NCI-H2227 (cell line): Measurements from ENCODE around the gene HDAC9.
A peak's percentile ranks its signal among the peaks of the same experiment; 100 is the strongest.

ENCODE experiments used
- DNase-seq: peaks from one replicate; lab custom pipeline; 2025; ENCODE audit not compliant: unreplicated experiment; lab: John Stamatoyannopoulos, UW

Gene HDAC9

DNA sequence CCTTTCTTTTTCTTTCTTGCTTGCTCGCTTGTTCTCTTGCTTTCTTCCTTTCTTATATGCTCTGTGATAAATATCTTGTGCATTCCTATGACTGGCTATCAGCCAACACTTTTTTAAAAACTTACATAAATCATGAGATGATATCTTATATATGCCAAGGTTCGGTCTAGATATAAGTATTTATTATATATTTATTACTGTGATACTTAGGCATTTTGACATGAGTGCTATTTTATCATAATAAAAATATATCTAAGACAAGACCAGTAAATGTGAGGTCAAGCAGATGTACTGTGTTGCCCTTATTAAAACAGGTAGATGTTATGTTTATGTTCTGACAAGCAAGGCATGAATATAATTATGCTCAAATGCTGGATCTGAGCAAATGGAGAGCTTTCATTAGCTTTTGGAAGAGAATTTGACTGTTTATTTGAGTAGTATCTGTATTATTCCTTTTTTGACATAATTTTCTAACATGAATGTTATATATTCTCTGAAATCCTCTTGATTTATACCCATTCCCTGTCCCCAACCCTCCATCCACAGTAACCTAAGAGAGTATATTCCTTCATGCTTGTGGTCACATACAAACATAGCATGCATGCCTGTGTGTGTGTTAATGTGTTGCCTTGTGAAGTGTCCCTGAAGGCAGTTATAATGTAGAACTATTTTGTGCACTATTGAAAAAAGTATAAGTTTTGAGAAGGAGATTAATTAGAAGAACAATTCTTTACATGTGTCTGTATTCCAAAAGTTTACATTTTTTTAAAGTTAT lies 158.0 kb downstream of the HDAC9 start:
- DNase-seq: no peak

DNA sequence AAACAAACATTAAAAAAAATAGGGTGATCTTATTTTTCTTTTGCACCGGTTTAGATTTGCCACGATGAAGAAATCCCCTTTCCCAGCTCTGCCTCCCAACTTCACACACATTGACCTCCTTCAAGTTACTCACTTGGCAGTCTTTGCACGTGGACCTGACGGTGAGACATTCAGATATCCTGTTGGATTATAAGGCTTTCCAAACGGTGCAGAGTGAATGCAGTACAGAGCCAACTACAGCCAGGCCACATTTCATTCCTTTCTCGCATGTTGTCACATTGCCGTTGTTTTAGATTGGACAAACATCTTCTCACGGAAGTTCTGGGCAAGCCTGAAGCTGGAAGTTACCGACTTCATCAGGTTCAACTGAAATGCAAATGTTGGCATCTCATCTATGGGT lies 159.2 kb downstream of the HDAC9 start:
- no peak for DNase-seq

DNA sequence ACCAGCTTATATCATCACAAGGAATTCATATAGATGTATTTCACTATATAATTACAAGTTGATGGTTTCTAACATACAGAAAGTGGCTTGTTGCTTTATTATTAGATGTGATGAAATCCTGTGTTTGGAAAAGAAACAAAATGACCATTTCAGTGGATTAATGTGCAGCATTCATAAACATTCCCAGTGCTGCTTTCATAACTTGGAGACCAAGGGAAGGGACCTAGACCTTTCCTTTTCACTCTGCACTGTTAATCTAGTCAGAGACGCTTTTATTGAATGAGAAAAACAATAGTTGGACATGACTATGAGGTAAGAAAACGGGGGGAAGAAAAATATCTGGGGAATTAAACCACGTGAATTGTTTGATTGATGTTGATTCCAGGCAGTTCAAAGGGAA lies 160.0 kb downstream of the HDAC9 start:
- DNase-seq: no peak

DNA sequence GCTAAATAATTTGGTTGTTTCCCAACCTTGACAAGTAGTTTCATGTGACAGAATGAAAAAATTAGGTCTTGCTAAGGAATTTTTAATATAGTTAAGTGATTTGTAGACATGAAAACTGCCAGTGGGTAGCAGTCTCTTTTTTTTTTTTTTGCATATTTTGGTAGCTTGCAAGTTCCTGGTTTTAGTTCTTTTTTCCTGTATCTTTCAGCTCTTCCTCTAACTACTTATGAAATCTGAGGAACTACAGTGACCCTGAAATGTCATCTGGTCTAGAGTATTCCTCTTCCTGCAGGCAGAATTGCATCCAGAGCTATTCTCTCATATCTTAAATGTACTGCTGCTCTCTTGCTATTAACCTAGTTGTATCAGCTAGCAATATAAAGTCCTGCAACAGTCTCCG lies 160.4 kb downstream of the HDAC9 start:
- DNase-seq: no peak

DNA sequence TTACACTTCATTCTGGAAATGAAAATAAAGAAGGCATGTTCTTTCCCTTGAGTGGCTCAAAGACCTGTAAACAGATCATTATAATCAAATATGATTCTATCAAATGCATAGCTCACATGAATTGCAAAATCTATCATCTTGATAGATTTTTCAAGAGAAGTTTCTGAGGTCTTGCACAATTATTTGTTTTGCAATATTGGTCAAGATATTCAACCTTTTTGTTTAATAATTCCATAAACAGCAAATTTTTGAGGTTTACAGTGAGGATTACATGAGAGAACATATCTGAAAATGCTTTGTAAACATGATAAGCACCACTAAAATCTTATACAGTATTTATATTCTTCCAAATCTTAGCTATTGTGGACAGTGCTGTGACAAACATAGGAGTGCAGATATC lies 160.8 kb downstream of the HDAC9 start:
- no peak for DNase-seq

DNA sequence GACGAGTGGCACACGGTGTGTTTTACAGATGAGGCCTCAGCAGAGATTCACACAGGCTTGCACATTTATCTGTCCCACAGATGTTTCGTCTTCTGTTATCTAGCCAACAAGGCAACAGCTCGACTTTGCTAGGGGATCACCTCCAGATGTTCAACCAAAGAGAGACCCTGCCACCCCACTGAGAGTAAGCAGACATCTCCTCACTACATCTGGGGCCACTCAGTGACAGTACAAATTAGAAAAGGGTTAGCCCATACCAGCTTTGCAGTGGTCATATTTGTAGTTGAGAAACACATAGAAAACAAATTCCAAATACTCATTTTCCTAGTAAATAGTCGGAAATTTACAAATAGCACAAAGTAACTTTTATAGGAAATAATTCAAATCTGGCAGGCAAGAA lies 164.2 kb downstream of the HDAC9 start:
- DNase-seq: no peak

DNA sequence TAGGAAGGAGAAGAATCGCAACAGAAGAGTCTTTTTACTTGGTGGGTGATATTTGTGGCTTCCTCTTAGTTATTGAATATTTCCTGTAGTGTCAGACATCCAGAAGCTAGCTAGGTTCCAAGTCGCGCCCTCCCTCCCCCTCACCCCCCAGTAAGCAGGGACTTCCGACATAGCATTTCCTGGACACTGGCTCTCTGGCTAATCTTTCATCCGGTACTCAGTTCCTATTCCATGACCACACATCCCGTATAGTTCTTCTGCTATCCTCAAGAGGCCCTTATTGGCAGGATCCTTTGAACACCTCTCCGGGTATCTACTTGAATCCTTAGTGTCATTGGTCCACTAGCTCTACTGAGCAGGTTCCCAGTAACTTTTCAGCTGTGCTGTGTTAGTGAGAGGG lies 167.8 kb downstream of the HDAC9 start:
- no peak for DNase-seq

DNA sequence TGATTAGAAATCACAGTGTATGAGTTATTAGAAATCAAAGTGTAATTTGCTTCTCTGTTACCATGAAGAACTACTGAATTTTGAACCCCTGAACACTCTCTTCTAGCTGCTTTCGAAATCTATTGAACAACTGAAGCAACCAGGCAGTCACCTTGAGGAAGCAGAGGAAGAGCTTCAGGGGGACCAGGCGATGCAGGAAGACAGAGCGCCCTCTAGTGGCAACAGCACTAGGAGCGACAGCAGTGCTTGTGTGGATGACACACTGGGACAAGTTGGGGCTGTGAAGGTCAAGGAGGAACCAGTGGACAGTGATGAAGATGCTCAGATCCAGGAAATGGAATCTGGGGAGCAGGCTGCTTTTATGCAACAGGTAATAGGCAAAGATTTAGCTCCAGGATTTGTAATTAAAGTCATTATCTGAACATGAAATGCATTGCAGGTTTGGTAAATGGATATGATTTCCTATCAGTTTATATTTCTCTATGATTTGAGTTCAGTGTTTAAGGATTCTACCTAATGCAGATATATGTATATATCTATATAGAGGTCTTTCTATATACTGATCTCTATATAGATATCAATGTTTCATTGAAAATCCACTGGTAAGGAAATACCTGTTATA lies 170.7 kb downstream of the HDAC9 start:
- DNase-seq: peak; percentile 71

DNA sequence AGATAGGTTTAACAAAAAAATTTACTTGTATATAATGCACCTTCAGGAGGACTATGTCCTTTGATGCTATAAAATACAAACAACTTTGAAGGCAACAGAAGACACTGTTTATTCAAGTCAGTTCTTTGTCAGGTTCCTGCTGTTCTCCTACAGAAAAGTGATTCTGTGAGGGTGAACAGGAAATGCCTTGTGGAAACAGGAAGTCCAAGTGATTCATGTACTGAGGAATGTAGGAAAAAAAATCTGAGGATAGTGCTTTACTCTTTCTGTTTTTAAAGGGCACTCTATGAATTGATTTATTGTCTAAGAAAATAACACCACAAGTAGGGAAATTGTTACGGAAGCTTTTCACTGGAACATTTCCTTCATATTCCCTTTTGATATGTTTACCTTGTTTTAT lies 171.9 kb downstream of the HDAC9 start:
- DNase-seq: no peak

DNA sequence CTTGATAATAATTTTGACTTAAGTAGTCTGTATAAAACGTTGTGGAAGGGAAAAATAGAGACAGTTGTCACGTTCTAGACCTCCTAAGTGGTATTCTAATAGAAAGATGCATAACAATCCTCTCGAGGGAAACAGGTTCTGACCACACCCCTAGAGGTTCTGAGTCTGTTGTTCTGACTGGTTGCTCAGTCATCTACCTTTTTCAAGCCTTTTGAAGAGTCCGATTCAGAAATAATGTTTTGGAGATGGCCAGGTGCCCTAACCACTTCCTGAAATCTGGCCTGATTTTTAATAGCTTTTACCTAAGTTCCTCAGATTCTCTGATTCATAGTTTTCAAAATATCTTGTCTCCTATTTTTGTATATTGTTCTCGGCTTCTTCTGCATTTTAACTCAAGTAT lies 175.6 kb downstream of the HDAC9 start:
- DNase-seq: no peak

DNA sequence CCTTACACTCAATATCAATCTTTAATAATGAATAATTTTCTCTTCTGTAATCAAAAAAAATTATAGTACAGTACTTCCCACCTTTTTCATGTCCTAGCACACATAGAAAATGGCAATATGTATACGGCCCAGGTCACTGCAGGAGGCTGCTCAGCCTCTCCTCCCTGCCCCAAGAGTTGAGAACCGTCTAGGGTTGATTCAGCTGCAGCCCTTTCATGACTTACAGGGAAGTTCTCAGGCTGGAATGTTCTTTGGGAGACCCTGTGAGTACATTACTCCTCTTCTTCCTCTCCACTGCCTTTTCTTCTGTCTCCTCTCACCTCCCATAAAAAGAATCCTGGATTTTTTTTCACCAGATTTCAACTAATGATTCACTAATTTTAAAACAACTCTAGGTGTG lies 180.0 kb downstream of the HDAC9 start:
- DNase-seq: no peak

DNA sequence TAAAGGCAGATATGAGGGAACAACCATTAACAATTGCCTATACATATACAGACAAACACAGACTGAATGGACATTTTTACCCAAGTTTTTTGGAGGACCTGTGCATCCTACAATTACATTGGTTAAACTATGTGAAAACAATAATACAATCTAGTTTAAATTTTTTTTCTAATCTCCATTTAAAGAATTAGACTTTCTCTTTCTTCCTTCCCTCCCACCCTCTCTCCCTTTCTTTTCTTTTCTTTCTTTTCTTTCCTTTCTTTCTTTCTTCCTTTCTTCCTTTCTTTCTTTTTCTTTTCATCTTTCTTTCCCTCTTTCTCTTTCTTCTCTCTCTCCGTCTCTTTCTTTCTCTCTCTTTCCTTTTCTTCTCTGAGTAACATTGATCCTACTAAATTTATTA lies 183.7 kb downstream of the HDAC9 start:
- DNase-seq: no peak

DNA sequence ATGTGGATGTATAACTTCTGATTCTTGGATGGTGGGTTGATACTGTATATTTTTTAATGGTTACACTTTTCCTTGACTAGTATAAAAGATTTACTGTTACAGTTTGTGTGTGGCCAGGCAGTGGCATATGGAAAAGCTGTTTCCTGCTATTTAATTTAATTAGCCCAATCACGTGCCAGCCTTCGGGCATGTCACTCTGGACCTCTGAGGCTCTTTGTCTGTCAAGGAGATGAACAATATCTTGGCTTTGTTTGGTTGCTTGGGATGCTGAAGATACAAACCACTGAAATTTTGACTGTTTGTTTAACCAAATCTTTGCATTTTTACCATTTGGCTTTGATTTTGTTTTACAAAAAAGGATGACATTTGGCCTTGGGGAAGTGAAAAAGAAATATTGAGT lies 185.0 kb downstream of the HDAC9 start:
- no peak for DNase-seq

DNA sequence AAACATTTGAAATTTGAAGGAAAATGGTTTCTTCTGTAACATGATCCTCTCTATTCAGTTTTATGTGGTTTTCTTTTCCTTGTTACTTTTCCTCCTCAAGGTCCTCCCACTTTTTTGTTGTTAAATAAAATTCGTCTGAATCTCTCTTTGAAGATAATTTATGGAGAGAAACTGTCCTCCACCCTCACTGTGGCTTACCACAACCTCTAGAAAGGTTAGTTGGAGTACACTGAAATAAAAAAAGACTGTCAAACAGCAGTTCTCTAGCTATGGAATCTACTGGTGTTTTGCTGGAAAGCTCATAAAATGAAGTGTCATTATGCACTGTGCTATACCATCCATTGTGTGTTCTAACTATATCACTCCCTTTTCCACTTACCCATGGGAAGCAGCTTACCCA lies 189.4 kb downstream of the HDAC9 start:
- DNase-seq: no peak

DNA sequence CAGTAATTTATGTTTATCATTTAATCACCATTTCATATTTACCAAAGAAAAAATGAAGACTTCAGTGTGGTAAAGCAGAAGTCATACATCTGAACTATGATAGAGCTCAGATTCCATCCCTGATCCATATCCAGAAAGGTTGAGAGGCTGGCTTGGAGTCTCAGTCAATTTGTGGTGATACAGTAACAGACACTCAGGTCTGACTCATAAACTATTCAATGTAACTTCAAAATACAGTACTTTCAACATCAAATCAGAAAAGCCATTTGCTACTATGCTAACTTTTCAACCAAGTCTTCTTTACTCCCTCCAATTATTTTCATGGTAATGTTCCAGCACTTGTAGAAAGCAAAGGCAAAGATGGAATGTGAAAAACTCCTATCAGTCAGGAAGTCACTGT lies 190.4 kb downstream of the HDAC9 start:
- no peak for DNase-seq

DNA sequence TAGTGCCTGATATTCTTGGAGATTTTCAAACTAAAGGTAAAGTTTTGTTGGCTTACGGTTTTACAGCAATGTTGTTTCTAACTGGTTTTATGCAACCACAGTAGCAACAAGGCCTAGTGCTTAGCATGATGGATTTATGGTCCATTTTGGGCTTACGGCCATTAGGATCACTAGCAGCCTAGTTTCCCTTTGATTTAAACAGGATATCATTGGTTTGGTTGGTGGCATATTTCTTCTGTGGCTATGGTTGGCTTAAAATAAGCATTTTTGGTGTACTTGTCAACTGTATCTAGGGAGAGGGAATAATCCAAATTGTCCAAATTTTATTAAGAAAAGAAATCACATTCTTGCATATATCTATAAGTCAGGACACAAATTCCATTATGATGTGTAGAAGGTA lies 194.0 kb downstream of the HDAC9 start:
- no peak for DNase-seq

DNA sequence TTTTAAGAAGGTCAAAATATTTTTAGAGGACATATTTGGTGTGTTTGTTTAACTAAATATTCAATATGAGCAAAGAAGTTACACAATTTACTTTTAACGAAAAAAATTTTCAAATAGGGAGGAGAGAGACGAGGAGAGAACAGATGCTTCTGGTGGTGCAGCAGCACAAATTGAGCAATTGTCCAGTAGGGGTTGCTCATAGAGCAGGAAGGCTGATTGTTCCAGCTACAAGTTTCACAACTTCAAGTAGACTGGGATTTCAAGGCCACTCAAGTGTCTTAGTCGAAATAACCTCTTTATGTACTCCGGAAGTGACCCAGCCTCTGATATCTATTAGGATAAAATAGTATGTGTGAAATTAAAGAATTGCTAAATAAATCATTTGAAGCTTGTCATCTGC lies 197.9 kb downstream of the HDAC9 start:
- DNase-seq: peak; percentile 36

DNA sequence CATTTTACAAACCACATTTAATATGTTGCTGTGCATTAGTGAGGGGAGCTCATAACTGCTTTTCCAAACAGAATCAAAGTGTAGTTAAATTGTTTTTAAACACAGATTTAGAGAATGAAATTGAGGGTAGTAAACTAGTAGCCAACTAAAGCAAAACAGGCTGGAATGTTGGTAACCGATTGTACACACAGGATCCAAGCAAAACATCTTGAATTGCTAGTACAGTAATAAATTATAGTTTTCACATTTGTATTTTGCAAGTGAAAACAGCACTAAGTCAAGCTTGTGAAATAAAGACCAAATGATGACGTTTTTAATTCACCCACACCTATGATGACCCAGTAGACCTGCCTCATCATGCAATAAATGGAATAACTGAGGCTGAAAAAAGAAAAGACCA lies 198.3 kb downstream of the HDAC9 start:
- no peak for DNase-seq

DNA sequence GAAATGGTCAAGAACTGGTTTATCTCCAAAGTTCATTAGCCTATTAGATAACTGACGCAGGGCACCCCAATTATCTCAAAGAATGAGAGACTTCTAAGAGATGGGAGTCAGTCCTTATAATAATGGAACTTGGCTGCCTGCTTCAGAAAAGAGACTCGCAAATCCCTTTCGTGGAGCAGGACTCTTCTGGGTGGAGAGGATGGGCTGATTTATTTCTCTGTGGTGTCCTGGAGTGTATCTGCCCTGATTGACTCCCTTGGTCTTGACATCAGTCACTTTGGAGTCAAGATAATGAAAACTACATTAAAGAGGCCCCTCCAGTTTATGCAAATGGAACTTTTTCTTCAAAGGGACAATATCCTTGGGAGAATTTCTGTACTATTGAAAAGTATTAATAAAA lies 198.9 kb downstream of the HDAC9 start:
- DNase-seq: no peak

DNA sequence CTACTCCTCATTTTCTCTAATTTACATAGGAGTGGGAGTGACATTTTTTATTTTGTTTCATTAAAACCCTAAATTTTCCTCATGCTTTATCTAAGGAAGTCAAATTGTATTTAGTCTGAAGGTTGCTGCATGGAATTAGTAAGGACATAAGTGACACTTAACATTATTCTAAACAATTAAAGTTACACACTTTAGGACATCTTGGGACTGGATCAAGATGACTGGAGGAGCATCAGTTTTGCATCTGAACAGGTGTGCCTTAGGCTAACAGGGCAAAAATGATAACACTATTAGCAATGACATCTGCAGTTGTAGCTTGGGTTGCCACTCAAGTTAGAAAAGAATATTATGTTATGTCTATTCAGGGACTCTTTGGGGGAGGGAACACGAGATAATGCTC lies 199.4 kb downstream of the HDAC9 start:
- no peak for DNase-seq

DNA sequence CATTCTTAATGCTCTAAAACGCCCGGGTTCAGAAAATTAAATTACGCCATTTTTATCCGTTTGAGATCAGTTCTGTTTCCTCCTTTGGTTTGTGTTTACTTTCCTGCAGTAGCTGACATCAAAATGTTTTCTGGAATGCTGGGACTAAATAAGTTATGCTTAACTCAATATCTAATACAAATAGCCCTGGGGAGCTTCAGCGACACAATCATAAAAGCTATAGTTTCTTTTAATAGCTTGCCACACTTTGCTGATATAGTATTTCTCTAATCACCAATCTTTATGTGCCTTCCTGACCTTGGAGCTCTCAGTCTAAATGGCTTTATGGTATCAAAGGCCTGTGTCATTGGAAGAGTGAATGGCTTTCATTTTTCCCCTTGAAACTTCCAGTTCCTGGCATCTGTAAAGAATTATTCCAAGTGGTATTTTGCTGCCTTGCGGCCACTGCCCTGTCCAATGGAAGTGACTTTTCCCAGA lies 202.7 kb downstream of the HDAC9 start:
- no peak for DNase-seq

DNA sequence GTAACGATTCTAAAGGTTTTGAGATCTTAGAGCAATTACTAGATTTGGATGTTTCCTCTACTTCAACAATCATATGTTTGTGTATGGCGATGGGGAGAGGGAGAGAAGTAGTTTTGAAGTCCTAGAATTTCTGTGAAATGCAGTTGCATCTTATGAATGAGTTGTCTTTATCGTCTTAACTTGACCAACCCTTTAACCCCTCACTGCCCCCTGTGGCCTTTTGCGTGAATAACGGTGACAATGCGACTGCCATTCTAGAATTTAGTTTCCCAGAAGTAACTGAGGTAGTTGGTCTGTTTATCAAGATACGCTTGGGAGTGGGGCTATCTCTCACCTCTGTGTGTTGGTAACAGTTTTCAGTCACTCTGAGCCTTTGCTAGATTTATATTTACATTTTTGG lies 204.6 kb downstream of the HDAC9 start:
- no peak for DNase-seq
